Measurements from ENCODE around the gene AKNAD1. TPM values are rescaled to one million over a fixed set of nuclear protein-coding genes. Genes with fewer than 3 reads are reported as not detected.

The AKNAD1 gene
- polyA plus RNA-seq, 3 donors = not detected

DNA sequence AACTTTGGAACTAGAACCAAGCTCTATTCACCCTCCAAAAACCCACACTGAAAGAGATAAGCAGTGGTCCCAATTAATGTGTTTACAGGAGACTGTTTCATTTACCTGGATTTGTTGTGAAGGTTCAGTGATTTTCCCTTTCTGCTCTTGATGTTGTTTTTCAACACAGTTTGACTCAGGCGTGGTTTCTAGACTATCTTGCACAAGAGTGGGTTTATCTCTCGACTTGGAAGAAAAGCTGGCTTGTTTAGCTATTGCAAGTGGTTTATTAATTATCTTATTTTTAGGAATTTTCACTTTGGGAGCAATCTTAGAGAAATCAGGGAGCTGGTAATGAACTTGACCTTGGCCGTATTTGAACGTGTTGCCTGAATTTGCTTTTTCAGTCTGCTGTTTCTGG is 5.3 kb downstream of the AKNAD1 start:
- DNase-seq = no peak
- Histone ChIP-seq H3K79me2 (ENCODE audit: insufficient read depth, low read length) (no peaks in the 10 kb centered on the region), H3K9ac (ENCODE audit: insufficient read depth, low read length, poor library complexity, severe bottlenecking) (no peak overlapping the region), H3K4me3 (replicated peaks in 1 of 3; ENCODE audit: low read depth in 2 of 3, low read length in 3 of 3) (no peak overlapping the region), H3K27ac (ENCODE audit: low read depth in 1 of 2, low read length in 2 of 2) (no peak overlapping the region), H3K9me3 (replicated peaks in 1 of 2; ENCODE audit: control insufficient read depth in 1 of 2, insufficient read depth in 1 of 2, low read length in 2 of 2) (no peaks in the 10 kb centered on the region), H2AFZ (ENCODE audit: insufficient read depth, low read depth, low read length, poor library complexity, severe bottlenecking) (no peak overlapping the region), H3K36me3 (replicated peaks in 1 of 2; ENCODE audit: control insufficient read depth in 1 of 2, insufficient read depth in 2 of 2, low read length in 2 of 2) (no peaks in the 10 kb centered on the region), H3K4me2 (replicated peaks; ENCODE audit: extremely low read depth, low read length, poor library complexity, severe bottlenecking) (no peak overlapping the region), H3K27me3 (ENCODE audit: control insufficient read depth in 2 of 2, insufficient read depth in 2 of 2, low read length in 2 of 2) (no peaks in the 10 kb centered on the region), H3K4me1 (ENCODE audit: control insufficient read depth in 1 of 2, insufficient read depth in 2 of 2, low read length in 2 of 2) (peaks cover 22 to 23% of the 10 kb centered on the region in 2 donors), H4K20me1 (ENCODE audit: insufficient read depth, low read length) (no peaks in the 10 kb centered on the region)
- Mint-ChIP-seq H3K27me3 (ENCODE audit: low read depth in 3 of 3) (no peaks in the 10 kb centered on the region), H3K27ac (no peak overlapping the region), H3K4me1 (peaks cover 42% of the 10 kb centered on the region), H3K4me3 (no peak overlapping the region), H3K9me3 (no peaks in the 10 kb centered on the region), H3K36me3 (peaks cover 0 to 1% of the 10 kb centered on the region in 2 donors)
- intact Hi-C loops (cut with micrococcal nuclease) = no loop called here
- WGBS (ENCODE audit: insufficient coverage) = 64% methylated on average over 3 of the region's 4 CpGs
- TF ChIP-seq, protein P1, sequence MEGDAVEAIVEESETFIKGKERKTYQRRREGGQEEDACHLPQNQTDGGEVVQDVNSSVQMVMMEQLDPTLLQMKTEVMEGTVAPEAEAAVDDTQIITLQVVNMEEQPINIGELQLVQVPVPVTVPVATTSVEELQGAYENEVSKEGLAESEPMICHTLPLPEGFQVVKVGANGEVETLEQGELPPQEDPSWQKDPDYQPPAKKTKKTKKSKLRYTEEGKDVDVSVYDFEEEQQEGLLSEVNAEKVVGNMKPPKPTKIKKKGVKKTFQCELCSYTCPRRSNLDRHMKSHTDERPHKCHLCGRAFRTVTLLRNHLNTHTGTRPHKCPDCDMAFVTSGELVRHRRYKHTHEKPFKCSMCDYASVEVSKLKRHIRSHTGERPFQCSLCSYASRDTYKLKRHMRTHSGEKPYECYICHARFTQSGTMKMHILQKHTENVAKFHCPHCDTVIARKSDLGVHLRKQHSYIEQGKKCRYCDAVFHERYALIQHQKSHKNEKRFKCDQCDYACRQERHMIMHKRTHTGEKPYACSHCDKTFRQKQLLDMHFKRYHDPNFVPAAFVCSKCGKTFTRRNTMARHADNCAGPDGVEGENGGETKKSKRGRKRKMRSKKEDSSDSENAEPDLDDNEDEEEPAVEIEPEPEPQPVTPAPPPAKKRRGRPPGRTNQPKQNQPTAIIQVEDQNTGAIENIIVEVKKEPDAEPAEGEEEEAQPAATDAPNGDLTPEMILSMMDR (IDR thresholded peaks at IDR 0.05) = no peak

DNA sequence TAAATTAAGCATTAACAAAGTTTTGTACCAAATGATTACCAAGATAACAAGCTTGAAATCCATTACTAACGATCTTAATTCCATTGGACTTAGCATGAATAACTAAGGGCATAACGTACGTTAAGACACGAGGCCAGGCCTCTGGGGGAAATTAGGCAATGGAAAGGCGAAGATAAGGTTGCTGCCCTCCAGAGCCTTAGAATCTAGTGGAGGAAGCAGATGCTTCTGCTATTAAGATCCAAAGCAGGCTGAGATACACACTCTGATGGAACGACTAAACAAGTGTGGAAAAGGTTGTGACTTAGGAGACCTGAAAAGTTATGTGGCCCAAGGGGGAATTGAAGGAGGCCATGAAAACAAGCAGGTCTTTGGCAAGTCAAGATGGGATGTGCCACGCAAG is 6.0 kb downstream of the AKNAD1 start:
- no peak overlapping the region for H3K9ac ChIP-seq (ENCODE audit: insufficient read depth, low read length, poor library complexity, severe bottlenecking)
- no peak overlapping the region for H3K4me3 Mint-ChIP-seq
- H3K4me1 ChIP-seq (ENCODE audit: control insufficient read depth in 1 of 2, insufficient read depth in 2 of 2, low read length in 2 of 2) = peaks cover 22 to 23% of the 10 kb centered on the region in 2 donors
- no peaks in the 10 kb centered on the region for H3K9me3 Mint-ChIP-seq
- H3K27me3 Mint-ChIP-seq (ENCODE audit: low read depth in 3 of 3) = no peaks in the 10 kb centered on the region
- no peak overlapping the region for H3K27ac Mint-ChIP-seq
- no peak overlapping the region for H2AFZ ChIP-seq (ENCODE audit: insufficient read depth, low read depth, low read length, poor library complexity, severe bottlenecking)
- H4K20me1 ChIP-seq (ENCODE audit: insufficient read depth, low read length) = no peaks in the 10 kb centered on the region
- H3K4me2 ChIP-seq (replicated peaks; ENCODE audit: extremely low read depth, low read length, poor library complexity, severe bottlenecking) = no peak overlapping the region
- H3K36me3 ChIP-seq (replicated peaks in 1 of 2; ENCODE audit: control insufficient read depth in 1 of 2, insufficient read depth in 2 of 2, low read length in 2 of 2) = no peaks in the 10 kb centered on the region
- TF ChIP-seq, protein P1 (IDR thresholded peaks at IDR 0.05) = no peak
- no peaks in the 10 kb centered on the region for H3K9me3 ChIP-seq (replicated peaks in 1 of 2; ENCODE audit: control insufficient read depth in 1 of 2, insufficient read depth in 1 of 2, low read length in 2 of 2)
- DNase-seq = no peak
- no peaks in the 10 kb centered on the region for H3K27me3 ChIP-seq (ENCODE audit: control insufficient read depth in 2 of 2, insufficient read depth in 2 of 2, low read length in 2 of 2)
- intact Hi-C loops (cut with micrococcal nuclease) = no loop called here
- H3K4me1 Mint-ChIP-seq = peaks cover 42% of the 10 kb centered on the region
- WGBS (ENCODE audit: insufficient coverage) = 30% methylated on average over 5 of the region's 7 CpGs
- no peaks in the 10 kb centered on the region for H3K79me2 ChIP-seq (ENCODE audit: insufficient read depth, low read length)
- H3K4me3 ChIP-seq (replicated peaks in 1 of 3; ENCODE audit: low read depth in 2 of 3, low read length in 3 of 3) = no peak overlapping the region
- H3K27ac ChIP-seq (ENCODE audit: low read depth in 1 of 2, low read length in 2 of 2) = no peak overlapping the region
- H3K36me3 Mint-ChIP-seq = peaks cover 0 to 1% of the 10 kb centered on the region in 2 donors
